GM12801 (cell line): Measurements from ENCODE around the gene ORM2.

Source experiments
- TF ChIP-seq, protein P1 (sequence below): IDR thresholded peaks from one replicate; pipeline ENCODE4 v1.5.1; 2011; ENCODE audit warnings: control low read depth; ENCODE audit not compliant: insufficient read length; ENCODE audit errors: extremely low read depth

The ORM2 gene

DNA sequence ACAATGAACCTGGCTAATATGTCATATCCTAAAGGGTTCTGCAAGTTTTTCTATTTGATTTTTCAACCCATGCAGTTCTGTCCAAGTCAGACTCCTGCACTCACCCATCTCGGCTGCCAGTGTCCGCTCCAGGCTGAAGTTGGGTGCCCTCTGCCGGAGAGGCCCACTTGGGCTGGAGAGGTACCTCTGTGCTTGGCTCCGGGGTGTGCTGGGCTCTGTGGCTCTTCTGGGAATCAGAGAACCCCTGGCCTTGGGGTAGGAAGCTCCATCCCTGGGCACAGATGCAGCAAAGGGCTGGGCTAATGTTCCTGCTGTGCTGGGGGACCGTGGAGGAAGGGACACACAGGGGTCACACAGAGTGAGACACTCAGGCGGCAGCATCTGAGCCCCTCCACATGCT is 26.2 kb downstream of the ORM2 start:
- TF ChIP-seq, protein P1, sequence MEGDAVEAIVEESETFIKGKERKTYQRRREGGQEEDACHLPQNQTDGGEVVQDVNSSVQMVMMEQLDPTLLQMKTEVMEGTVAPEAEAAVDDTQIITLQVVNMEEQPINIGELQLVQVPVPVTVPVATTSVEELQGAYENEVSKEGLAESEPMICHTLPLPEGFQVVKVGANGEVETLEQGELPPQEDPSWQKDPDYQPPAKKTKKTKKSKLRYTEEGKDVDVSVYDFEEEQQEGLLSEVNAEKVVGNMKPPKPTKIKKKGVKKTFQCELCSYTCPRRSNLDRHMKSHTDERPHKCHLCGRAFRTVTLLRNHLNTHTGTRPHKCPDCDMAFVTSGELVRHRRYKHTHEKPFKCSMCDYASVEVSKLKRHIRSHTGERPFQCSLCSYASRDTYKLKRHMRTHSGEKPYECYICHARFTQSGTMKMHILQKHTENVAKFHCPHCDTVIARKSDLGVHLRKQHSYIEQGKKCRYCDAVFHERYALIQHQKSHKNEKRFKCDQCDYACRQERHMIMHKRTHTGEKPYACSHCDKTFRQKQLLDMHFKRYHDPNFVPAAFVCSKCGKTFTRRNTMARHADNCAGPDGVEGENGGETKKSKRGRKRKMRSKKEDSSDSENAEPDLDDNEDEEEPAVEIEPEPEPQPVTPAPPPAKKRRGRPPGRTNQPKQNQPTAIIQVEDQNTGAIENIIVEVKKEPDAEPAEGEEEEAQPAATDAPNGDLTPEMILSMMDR = no peak

GRCh38 chr9:114356792-114357191 is 27.1 kb downstream of the ORM2 start:
- TF ChIP-seq, protein P1 = no peak

DNA sequence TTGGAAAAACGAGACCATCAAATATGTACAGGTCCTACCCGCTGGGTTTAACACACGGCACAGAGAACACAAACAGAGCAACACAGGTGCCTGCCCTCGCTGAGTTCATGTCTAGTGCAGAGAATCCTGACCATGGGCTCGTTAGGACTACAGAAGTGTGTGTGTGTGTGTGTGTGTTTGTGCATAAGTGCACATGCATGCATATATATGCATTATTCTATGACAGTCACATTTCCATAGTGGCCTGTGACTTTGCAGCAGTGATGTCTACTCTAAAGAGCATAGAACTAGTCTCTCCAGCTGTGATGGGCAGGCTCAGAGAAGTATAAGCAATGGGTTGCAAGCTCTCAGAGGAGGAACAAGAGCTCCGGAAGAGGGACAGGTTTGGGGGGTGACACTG is 27.7 kb downstream of the ORM2 start:
- TF ChIP-seq, protein P1 = no peak

DNA sequence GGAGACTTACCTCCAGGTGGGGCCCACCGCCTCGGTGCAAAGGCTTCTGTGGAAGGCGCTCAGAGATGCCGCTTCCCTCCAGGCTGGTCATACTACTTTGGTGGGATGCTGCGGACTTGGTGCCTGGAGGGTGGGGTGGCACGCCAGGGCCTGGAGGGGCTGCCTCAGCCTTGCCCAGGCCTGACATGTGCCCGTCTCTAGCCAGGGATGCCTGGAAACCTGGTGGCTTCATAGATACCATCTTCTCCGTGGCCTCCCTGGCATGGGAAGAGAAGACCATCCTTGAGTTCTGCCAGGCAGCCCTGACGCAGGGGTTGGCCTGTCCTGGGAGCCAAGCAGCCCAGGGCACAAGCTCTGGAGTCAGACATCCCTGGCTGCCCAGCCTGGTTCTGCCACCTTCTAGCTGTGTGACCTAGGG is 28.3 kb downstream of the ORM2 start:
- TF ChIP-seq, protein P1 = no peak

- TF ChIP-seq, protein P1 = no peak
Measured at GRCh38 chr9:114359801-114360200, 30.1 kb downstream of the ORM2 start.

GRCh38 chr9:114361542-114361941 is 31.9 kb downstream of the ORM2 start:
- TF ChIP-seq, protein P1 = no peak

DNA sequence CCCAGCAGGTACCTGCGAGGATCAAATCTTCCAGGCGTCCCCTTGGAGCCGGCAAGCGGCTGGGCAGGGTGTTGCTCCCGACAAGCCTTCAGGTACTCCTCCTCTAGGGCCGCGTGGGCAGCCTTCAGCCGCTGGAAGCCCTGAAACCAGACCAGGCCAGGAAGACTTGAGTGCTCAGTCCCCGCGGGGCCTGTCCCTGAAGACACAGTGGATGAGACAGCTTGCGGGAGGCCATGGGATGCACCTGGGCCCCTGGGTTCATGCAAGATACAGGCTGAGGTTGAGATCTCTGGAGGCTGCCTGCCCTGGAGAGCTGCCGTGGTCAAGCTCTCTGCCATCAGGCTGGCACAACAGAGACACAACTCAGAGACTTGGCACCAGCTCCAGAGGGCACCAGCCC is 32.7 kb downstream of the ORM2 start:
- TF ChIP-seq, protein P1 = no peak

DNA sequence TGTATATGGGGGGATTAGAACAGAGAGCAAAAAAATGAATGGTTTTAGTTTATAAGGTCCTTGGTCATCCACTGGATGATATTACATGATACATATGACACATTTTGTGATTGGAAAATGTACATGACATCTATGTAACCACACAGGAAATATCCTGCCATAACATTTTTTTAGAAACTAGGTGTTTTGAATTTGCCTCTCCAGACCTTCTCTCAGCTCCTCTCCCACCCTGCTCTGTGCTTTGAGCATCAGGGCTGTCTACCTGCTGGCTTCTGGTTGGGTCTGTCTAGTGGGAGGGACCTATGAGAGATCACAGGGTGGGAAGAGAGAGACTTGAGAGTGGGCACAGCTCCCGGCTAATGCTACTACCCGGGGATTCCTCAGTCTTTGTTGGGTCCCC is 33.8 kb downstream of the ORM2 start:
- TF ChIP-seq, protein P1 = no peak
